HG02938 (cell line): ENCODE results near the gene CLHC1.
A peak's percentile ranks its signal among the peaks of the same experiment; 100 is the strongest.

Experiments used
- ATAC-seq: cut with Tn5 transposase; IDR thresholded peaks from one replicate; pipeline ENCODE4 v1.9.1; 2021; ENCODE audit warnings: mild to moderate bottlenecking, moderate library complexity; ENCODE audit not compliant: unreplicated experiment

The CLHC1 gene

GRCh38 chr2:55169915-55170314 lies 62.2 kb downstream of the CLHC1 start:
- no peak for ATAC-seq

DNA sequence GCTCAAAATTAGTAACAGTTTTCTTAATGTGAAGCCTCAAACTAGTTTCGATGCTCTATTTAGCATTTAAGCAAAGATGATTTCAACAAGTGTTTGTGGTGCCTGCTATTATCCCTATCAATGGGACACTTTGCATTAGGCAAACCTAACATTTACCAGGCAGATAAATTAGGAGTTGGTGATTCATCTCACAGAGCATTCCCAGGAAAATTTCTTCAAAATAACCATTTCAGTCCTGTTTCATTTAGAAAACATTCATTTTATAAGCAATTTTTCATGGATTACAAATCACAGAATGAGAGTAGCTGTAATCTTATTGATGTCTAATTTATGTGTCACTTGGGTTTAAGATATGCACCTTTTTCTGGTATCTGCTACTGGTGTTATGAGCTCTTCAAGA lies 62.7 kb downstream of the CLHC1 start:
- no peak for ATAC-seq

GRCh38 chr2:55168221-55169154 lies 63.6 kb downstream of the CLHC1 start:
- no peak for ATAC-seq

GRCh38 chr2:55165626-55166025 lies 66.5 kb downstream of the CLHC1 start:
- no peak for ATAC-seq

DNA sequence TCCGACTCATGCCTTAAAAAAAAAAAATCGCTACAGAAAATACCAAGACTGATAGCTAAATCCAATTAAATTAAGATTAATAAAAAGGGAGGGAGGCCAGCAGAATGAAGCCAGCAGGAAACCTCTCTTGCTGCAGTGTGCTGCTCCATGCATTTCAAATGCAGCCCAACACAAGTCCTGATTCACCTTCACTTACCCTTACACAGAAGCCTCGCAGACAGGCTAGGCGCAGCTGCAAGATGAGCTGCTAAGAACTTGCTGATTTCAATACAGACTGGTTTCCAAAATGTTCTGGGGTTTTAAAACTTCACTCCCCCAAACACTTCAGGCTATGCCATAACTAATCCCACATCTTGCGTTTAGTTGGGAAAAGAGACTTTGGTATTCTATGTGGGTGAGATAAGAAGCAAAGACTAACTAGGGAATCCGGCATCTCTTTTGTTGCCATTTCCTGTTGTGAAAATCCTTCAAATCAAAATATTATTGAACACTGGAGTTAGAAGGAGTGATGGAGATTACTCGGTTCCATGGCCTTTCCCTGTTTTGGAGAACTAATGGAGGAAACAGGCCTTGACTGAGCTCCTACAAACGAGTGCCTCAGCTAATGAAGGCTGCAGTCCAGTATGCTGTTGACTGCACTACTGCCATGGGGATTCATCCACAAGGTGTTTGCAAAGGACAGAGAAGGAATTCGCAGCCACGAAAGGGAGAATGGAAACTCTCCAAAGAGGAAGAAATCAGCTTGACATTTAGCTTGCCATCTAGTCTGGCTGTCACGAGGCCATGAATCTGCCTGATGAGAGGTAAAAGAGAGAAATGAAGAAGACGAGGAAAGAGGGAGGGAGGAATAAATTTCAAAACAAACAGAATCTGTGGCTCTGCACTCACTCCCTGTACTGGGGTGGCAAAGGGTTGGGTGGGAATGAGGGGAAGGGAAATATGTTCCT lies 67.3 kb downstream of the CLHC1 start:
- ATAC-seq = no peak

DNA sequence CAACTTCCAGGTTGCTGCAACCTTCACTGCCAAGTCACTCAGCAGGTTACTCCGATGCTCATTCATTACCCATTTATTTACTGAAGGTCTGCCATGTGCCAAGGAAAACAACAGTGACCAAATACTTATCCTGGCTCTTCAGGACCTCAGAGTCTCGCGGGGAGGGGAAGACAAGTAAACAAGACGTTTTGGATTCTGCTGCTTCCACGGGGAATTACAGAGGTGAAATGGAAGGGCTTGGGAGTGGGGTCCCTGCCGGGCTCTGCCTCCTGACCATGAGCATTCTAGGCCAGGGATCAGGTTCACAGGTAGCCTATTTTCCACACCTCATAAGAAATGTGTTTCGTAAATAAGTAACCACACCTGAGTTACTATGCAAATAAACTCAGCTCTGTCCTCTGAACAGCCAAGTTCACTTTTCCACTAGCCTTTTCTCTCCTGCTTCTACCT lies 68.1 kb downstream of the CLHC1 start:
- no peak for ATAC-seq

- ATAC-seq = no peak
Observed at GRCh38 chr2:55163274-55163721, 68.8 kb downstream of the CLHC1 start.

DNA sequence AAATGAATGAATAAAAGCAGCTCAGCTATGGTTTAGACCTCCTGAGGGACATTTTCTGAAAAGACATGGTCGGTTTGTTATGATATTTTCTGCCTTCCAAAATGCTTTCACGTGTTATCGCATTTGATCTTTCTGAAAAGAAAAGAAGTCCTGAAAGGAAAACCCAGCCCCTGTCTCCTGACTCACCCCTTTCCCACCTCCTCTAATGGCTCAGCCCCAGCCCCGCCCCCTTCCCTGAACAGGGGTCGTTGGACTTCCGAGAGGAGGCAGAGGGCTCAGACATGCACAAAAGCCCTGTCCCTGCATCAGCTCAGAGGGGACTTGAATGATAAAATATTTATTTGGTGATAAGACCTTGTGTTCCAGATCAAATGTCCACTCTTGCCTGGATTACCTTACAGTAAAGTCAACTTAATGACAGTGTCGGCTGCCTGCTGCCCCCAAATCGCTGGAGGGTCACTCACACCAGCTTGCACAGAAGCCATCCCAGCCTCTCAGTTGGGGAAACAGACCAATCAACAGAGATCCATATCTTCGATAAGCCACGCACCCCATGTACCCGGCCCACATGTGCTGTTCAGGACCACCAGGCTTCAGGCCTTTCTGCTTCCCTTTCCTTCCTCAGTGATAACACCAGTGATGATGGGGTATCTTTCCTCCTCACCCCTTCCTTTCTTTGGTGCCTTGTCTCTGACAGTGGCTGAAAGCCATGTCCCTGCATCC lies 69.6 kb downstream of the CLHC1 start:
- no peak for ATAC-seq

- ATAC-seq = no peak
Observed at GRCh38 chr2:55161295-55162210, 70.5 kb downstream of the CLHC1 start.

GRCh38 chr2:55160422-55160821 lies 71.7 kb downstream of the CLHC1 start:
- ATAC-seq = no peak

DNA sequence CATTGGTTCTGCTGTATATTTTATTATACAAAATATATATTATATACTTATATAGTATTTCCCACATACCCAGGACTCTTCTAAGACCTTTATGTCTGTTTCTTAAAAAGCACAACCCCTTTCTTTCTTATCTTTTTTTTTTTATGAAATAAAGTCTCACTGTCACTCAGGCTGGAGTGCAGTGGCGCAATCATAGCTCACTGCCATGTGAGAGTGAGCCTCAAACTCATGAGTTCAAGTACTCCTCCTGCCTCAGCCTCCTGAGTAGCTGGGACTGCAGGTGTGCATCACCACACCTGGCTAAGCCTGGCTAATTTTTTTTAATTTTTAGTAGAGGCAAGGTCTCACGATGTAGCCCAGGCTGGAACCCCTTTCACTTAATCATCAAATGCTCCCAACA lies 72.3 kb downstream of the CLHC1 start:
- no peak for ATAC-seq

GRCh38 chr2:55159037-55159651 lies 72.9 kb downstream of the CLHC1 start:
- ATAC-seq = peak; percentile 67

GRCh38 chr2:55158111-55158814 lies 73.8 kb downstream of the CLHC1 start:
- ATAC-seq = no peak

DNA sequence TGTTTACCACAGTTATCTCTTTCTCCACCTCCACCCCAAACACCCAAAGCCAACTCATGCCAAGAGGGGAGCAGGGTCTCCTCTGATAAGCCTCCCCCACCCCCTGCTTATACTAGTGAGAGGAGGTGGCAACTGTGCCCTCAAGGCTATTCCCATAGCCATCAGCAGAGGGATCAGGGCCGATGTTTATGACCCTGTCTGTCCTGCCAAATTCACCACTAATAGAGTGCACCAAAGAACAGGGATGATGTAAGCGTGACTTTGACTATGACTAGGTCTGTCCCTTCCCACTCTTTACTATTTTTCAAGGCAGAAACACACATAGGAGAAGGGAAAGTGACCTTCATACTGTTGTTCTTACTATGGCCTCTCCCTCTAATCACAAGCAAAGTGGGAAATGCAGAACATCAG lies 74.6 kb downstream of the CLHC1 start:
- ATAC-seq = no peak

DNA sequence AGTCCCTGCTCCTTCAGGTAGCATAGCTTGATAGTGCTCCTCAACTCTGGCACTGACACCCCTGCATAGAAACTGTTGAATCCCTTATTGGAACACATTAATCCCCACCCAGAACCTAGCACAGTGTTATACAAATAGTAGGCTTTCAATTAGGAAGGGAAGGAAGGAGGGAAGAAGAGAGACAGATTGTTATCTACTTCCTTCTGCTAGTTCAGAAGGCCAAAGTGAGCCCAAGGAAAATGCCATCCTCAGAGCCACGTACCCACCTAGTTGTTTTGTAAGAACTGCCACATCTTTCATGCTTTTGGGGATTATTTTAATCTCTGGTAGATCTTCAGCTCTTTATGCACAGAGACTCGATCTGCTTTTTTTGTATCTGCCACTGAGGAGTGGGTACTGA lies 75.1 kb downstream of the CLHC1 start:
- ATAC-seq = no peak

- no peak for ATAC-seq
Observed at GRCh38 chr2:55156326-55156725, 75.8 kb downstream of the CLHC1 start.

GRCh38 chr2:55155764-55156281 lies 76.3 kb downstream of the CLHC1 start:
- ATAC-seq = no peak

DNA sequence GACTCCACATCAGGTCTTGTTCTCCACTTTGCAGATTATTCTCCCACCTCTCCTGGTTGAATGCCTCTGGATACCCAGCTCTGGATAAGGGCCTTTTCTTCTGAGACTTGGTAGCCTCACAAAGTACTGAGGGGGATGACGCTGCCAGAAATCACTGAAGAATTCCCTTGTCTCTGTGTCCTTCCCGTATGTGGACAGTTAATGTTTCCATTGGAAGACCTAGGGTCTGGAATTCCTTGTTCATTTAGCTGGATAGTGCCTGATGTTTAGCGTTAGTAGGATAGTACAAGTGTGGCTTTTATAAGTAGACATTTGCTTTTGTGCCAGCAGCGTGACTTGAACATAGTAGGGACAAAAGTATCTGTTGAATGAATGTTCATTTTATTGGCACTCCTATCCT lies 76.9 kb downstream of the CLHC1 start:
- no peak for ATAC-seq
